Measurements from ENCODE around the gene FAM156A.
"Not testable (repeated sequence)": the region's sequence is repeated elsewhere in the genome, so short reads cannot be mapped to it uniquely, and the experiment has no call there.

GRCh38 chrX:52945838-52946494 is 12.4 kb downstream of the FAM156A start:
- not testable (repeated sequence) for TF ChIP-seq CTCF (IDR thresholded peaks at IDR 0.05 in 2 of 3, conservative IDR thresholded peaks at IDR 0.05 in 1 of 3; ENCODE audit: borderline replicate concordance in 1 of 3, insufficient read depth in 1 of 3, low read depth in 2 of 3, low read length in 2 of 3); TCF7L2 (IDR thresholded peaks at IDR 0.05; ENCODE audit: borderline replicate concordance, extremely low read depth, insufficient read depth, insufficient read length); POLR2A (IDR thresholded peaks at IDR 0.05; ENCODE audit: borderline replicate concordance, extremely low read depth, insufficient read depth, insufficient read length); FOSL1 (IDR thresholded peaks at IDR 0.05; ENCODE audit: low read depth); POLR2AphosphoS5 (IDR thresholded peaks at IDR 0.05; ENCODE audit: low read depth, low read length); REST (IDR thresholded peaks at IDR 0.05; ENCODE audit: low read depth); EZH2phosphoT487 (IDR thresholded peaks at IDR 0.05; ENCODE audit: borderline replicate concordance); ELF1 (IDR thresholded peaks at IDR 0.05; ENCODE audit: borderline replicate concordance, low read depth); JUND (IDR thresholded peaks at IDR 0.05); YY1 (IDR thresholded peaks at IDR 0.05; ENCODE audit: extremely low read depth, insufficient replicate concordance, low read depth, low read length); CBX3 (IDR thresholded peaks at IDR 0.05; ENCODE audit: low read depth); SIN3A (IDR thresholded peaks at IDR 0.05; ENCODE audit: low read depth)
- TF ChIP-seq, protein P1, sequence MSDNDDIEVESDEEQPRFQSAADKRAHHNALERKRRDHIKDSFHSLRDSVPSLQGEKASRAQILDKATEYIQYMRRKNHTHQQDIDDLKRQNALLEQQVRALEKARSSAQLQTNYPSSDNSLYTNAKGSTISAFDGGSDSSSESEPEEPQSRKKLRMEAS (IDR thresholded peaks at IDR 0.05), result not testable (repeated sequence)

Data from HCT116 (cell line).